GM21447 (cell line): Measurements from ENCODE around the gene RFX6.
"Not testable (repeated sequence)": the region's sequence is repeated elsewhere in the genome, so short reads cannot be mapped to it uniquely, and the experiment has no call there.

ENCODE experiments used
- ATAC-seq: cut with Tn5 transposase; IDR thresholded peaks from one replicate; pipeline ENCODE4 v1.9.1; 2021; ENCODE audit not compliant: unreplicated experiment

The RFX6 gene

GRCh38 chr6:116876635-116877611 lies at the start of gene RFX6:
Gene RFX6, plus strand, starts transcription at chr6:116877242. Its CDS starts 34 bp downstream, at chr6:116877276.
- ATAC-seq: no peak

GRCh38 chr6:116827561-116828240 lies 49.3 kb upstream of the RFX6 start:
- no peak for ATAC-seq

DNA sequence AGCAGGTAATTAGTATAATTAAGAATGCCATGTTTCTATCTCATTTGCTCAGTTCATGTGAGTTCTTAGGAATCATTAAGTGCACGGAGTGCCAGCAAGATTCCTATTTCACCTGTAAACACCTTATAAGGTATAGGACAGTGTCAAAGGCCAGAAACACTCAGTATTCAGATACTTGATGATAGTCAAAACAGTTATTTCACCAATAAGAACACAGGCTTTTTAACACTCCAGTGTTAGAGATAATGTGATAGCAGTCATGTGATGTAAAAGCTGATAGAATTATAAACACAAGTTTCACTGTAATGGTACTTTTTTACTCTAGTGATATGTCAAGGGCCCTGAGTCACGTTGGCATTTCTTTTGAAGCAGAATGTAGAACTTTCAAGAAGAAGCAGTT lies 48.1 kb upstream of the RFX6 start, which contains the start of gene GPRC6A:
Gene GPRC6A (minus strand): TSS at position 101 of the 400 bp plus-strand sequence. CDS start 70 bp downstream, at position 31.
- ATAC-seq: no peak

- not testable (repeated sequence) for ATAC-seq
These were observed 42.5 kb upstream of the RFX6 start for GRCh38 chr6:116834526-116834925.

DNA sequence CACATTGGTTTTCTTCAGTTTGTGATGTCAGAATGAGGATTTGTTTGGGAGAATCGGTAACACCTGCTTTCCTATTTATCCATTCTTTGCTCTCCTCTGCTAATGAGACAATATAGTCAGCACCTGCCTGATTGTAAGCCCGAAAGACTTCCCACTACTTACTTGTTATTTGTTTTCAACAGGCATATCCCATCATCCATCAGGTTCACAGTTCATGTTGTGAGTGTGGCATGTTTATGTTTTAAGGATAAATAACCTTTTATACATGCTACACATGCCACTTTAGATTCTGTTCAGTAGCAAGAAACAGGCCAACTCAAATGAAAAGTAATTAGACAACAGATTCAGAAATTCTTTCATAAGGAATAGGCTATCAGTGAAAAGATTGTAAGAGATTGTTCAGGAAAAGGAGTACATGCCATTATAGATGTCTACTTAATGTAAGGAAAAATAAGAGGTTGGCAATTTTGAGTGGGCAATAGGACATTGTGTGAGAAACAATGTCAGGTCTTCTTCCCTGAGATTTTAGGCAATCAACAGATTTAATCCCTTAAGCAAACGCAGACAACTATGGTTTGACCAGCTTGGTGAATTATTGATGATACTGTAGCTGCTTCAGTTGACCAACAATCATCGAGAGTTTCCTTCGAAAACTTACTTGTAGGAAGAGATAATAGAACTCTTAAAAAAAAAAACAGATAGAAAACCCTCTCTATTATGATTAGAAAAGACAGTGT lies 40.3 kb upstream of the RFX6 start:
- no peak for ATAC-seq

GRCh38 chr6:116840091-116840490 lies 37.0 kb upstream of the RFX6 start:
- ATAC-seq: no peak

DNA sequence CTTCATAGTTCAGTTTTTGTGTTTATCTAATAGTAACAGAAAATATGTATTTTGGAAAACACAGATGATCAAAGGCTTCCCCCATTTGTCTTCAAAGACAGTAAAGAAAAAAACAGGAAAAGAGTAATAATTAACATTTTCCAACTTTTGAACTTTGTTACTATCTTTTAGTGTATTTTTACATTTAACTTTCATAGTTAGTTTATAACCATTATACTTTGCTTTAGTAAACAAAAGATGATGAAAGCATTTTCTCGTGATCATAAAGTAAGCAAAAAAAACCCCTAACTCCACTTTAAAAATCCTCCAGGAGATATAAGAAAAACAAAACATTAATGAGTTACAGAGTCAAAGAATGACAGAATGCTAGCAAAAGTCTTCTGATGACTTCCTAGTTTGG lies 34.6 kb upstream of the RFX6 start:
- ATAC-seq: no peak

DNA sequence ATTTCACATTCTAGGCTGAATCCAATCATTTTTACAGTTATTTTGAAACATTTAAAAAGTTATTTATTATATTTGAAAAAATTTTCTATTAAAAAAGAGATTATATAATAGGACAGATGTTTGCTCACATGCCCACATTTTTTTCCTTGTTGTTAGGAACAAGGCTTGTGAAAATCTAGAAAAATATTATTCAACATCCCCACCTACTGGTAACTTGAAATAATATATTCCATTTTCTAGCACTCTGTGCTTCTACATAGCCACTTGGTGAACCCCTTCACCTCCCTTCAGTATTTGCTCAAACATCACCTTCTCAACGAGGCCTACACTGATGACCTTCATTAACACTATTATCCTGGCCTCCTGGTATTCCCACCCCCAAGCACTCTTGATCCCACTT lies 29.8 kb upstream of the RFX6 start:
- no peak for ATAC-seq

DNA sequence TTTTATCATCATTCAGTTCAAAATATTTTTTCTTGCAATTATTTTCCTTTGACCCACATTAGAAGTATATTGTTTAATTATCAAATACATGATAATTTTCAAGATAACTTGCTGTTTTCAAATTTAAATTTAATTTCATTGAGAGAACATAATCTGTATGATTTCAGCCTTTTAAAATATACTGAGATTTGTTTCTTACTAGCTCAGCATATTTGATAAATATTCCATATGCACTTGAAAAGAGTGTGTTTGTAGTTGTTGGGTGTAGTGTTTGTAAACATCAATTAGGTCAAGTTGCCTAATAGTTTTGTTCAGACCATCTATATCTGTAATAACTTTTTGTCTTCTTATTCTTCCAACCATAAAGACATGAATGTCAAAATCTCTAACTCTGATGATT lies 19.0 kb upstream of the RFX6 start:
- no peak for ATAC-seq

GRCh38 chr6:116859264-116859663 lies 17.8 kb upstream of the RFX6 start:
- ATAC-seq: no peak

DNA sequence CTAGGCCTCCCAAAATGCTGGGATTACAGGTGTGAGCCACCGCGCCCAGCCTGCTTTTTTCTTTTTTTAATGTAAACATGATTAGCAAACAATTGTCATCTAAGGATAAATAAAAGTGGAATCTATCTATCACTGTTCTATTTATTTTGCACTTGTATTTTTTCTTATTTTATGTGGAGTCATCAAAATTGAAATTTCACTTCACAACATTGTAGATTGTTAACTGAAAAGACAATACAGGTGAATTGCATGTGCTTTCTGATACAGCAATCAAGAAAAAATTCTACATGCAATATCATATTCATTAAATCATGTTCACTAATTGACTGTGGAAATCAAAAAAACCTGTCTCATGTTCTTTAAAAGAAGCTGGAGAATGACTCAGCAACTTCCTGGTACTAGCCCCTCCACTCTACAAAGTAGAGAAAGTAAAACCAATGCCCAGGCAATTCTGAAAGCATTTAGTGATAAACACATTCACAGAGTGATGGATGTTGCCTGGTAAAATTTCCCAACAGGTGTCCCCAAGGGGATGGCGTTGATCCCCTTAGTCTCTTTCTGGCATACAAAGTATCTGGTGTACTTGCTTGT lies 10.7 kb upstream of the RFX6 start:
- ATAC-seq: peak; percentile 78

DNA sequence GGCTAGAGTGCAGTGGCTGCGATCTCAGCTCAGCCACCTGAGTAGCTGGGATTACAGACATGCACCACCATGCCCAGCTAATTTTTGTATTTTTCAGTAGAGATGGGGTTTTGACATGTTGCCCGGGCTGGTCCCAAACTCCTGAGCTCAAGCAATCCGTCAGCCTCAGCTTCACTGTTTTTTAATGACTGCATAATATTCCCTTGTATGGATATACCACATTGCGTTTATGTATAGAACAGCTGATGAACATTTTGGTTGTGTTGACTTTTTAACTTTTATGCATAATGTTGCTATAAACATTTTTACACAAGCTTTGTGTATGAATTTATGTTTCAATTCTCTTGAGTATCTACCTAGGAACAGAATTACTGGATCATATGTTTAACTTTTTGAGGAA lies 4.3 kb upstream of the RFX6 start:
- no peak for ATAC-seq

GRCh38 chr6:116876107-116876506 lies 935 bp upstream of the RFX6 start:
- ATAC-seq: no peak

DNA sequence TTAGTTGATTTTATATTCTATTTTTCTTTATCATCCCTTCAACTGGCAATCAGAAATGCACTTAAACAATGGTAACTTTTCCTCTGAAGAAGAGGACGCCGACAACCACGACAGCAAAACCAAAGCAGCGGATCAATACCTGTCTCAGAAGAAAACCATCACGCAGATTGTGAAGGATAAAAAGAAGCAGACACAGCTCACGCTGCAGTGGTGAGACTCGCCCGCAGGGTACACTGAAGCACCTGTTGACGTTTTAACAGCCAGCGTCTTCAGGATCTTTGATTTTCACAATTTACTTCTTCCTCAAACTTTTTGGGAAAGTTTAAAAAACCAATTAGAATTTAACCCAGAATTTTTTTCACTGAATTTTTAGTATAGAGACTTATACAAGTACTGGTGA lies 701 bp downstream of the RFX6 start:
- ATAC-seq: no peak

DNA sequence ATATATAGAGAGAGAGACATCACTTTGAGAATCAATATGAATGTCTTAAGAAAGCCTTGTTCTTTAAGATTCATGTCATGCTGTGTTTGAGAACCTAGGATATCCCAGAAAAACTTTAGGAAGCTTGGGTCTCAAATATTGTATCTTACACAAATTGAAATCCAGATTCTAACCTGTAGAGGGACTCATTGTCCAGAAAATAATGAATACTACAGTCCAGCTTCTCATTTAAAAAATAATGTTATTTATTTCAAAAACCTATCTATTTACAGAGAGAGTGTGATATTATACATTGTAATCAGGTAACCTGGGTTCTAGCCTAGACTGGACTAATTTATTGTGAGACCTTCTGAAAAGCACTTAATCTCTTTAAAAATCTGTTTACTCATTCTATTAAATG lies 4.2 kb downstream of the RFX6 start:
- no peak for ATAC-seq

- no peak for ATAC-seq
These were observed 6.0 kb downstream of the RFX6 start for GRCh38 chr6:116883005-116883404.

DNA sequence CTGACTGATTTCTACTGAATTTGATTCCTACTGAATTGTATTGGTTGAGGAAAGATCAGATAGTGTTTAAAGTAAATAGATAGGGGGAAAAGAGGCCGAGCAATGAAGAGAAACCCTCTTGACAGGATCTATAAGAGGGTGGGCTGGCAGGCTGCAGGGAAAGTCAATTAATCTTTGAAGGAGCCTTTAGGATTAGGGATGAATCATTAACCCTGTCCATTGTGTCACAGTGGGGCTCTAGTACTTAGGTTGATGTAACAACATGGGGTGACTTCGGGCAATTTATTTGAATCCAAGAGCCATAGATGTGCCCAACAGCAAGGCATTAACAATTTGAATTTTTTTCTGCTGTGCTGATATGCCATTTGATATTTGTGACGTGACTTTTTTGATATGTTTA lies 7.5 kb downstream of the RFX6 start:
- ATAC-seq: no peak

- ATAC-seq: no peak
These were observed 10.1 kb downstream of the RFX6 start for GRCh38 chr6:116887168-116887567.

DNA sequence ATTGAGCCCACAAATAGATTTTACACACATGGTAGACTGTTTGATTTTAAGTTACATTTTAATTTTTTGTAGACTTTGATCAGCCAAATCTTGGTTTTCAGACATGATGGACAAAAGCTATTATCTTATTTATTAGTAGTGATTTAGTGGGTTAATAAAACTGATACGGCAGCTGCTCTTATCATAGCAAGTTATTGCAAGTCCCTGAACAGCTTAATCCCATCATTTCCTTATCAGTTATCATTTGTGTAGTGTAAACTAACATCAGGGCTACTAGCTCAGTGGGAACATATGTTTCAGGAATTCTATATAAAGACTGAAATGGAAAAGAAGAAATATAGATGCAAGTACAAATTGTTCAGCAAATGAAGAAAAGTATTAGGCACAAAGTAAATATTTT lies 10.9 kb downstream of the RFX6 start:
- ATAC-seq: no peak

DNA sequence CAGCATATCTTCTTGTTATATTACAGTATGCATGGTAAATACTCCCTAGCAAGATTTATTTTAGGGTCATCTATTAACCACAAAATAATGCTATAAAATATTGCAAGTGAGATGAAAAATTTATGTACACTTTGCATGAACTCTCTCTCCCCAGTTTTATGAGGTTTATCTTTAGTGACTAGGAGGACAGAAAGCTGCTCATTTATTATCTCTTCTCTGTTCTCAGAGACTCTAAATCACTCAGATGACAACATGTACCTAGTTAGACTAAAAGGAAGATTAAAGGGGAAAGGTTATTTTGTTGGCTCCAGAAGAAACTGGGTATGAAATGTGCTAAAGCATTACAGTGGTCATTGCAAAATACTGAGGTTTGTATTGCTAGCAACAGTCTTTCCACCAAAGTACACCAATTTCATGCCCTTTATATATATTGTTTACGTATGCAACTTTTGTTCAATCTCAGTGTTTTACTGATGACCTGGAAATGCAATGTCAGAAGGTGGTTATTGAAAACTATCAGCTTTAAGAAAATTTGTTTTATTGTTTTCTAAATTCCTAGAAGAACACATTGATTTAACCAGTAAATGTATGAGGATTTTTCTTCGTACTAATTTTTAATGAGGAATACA lies 11.8 kb downstream of the RFX6 start:
- ATAC-seq: no peak

DNA sequence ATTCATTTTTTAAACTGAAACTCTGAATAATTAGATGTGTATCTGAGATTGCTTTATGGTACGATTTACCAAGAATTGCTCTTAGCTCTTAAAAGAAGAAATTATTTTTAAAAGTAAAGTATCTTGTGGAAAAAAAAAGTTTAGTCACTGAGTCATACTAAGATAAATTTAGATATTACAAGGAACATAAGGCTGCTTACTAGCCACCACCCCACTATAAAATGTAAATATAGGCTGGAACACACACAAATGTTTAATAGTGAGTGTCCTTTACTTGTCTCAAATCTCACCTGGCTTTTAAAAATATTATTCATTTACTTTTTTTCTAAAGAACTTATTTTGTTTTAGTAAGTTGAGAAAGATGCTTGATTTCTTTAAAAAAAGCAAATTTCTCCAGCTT lies 17.6 kb downstream of the RFX6 start:
- no peak for ATAC-seq
